Right lobe of liver (tissue), 4 donors: ENCODE measurements around the gene SEMA4F.

ENCODE experiments used
- POLR2A ChIP-seq: fragments of 450-650 bp; IDR thresholded peaks from one replicate; pipeline ENCODE4 v1.6.1; 2017; ENCODE audit warnings: antibody characterized with exemption, mild to moderate bottlenecking
- TF ChIP-seq, protein P1 (sequence below), 4 donors: fragments of 200-600 bp in 3 of 4; fragments of 450-650 bp in 1 of 4; IDR thresholded peaks; one replicate each; pipeline versions ENCODE4 v1.5.1 to v1.8.0; 2016 to 2022; ENCODE audit warnings: antibody characterized with exemption in 4 of 4, mild to moderate bottlenecking in 2 of 4
- donor health status: DM: no; HTN: no; CAD: no.
- donor health status: DM: no; HTN: no; CAD: no.
- donor health status: DM: no; HTN: yes; CAD: no.

DNA sequence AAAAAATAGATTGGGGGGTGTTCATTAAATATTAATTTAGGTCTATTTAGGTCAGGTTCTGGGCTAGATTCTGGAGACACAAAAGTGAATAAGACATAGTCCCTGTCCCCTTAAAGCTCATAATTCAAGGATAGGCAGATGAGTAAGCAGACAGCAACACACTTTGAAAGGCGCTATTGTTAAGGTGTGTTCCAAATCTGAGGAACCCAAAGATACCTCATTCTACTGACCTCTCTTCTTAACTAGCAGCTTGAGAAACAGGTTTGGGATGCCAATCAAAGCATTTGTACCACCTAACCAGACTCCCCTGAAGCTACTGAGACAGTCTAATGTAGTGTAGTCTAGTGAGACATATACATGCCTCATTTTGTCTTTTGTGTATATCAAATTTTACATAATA is 34.8 kb downstream of the SEMA4F start:
- TF ChIP-seq, protein P1, sequence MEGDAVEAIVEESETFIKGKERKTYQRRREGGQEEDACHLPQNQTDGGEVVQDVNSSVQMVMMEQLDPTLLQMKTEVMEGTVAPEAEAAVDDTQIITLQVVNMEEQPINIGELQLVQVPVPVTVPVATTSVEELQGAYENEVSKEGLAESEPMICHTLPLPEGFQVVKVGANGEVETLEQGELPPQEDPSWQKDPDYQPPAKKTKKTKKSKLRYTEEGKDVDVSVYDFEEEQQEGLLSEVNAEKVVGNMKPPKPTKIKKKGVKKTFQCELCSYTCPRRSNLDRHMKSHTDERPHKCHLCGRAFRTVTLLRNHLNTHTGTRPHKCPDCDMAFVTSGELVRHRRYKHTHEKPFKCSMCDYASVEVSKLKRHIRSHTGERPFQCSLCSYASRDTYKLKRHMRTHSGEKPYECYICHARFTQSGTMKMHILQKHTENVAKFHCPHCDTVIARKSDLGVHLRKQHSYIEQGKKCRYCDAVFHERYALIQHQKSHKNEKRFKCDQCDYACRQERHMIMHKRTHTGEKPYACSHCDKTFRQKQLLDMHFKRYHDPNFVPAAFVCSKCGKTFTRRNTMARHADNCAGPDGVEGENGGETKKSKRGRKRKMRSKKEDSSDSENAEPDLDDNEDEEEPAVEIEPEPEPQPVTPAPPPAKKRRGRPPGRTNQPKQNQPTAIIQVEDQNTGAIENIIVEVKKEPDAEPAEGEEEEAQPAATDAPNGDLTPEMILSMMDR (IDR thresholded peaks at IDR 0.05), result no peak
- no peak for TF ChIP-seq POLR2A
